Mesenchymal stem cell (in vitro differentiated cells and primary cell): Measurements from ENCODE around the gene NINJ2. TPM values are rescaled to one million over a fixed set of nuclear protein-coding genes. Genes with fewer than 3 reads are reported as not detected.

Experiments
- DNase-seq: peaks from one replicate; pipeline ENCODE4 v3.0.0-alpha.2; 2013
- H2AFZ ChIP-seq: one replicate; pipeline ENCODE4 v1.6.1; 2013; ENCODE audit warnings: low read depth, mild to moderate bottlenecking, control low read depth, inconsistent platforms, low read length, moderate library complexity
- H2AK5ac ChIP-seq: 2 replicates; pipeline ENCODE4 v1.6.1; 2013; ENCODE audit warnings: low read length, moderate library complexity, mild to moderate bottlenecking, inconsistent platforms; ENCODE audit not compliant: severe bottlenecking
- H2BK120ac ChIP-seq: one replicate; pipeline ENCODE4 v1.6.1; 2013; ENCODE audit warnings: low read depth, mild to moderate bottlenecking, inconsistent platforms, low read length, moderate library complexity
- H2BK12ac ChIP-seq, 2 experiments: one replicate each; pipeline ENCODE4 v1.6.1; 2013; ENCODE audit warnings: inconsistent platforms in 2 of 2, low read length in 2 of 2, mild to moderate bottlenecking in 2 of 2, moderate library complexity in 2 of 2, control low read depth in 1 of 2
- H2BK15ac ChIP-seq: one replicate; pipeline ENCODE4 v1.6.1; 2013; ENCODE audit warnings: mild to moderate bottlenecking, low read depth, inconsistent platforms; ENCODE audit not compliant: poor library complexity, severe bottlenecking
- H2BK5ac ChIP-seq: 2 replicates; pipeline ENCODE4 v1.6.1; 2013; ENCODE audit warnings: low read depth, mild to moderate bottlenecking, low read length, control low read depth, inconsistent platforms; ENCODE audit not compliant: poor library complexity, severe bottlenecking
- H3K14ac ChIP-seq, 2 experiments: one replicate each; pipeline ENCODE4 v1.6.1; 2013; ENCODE audit warnings: inconsistent platforms in 2 of 2, low read length in 2 of 2, control low read depth in 1 of 2, mild to moderate bottlenecking in 1 of 2, moderate library complexity in 1 of 2
- H3K18ac ChIP-seq, 2 experiments: one replicate each; pipeline ENCODE4 v1.6.1; 2013; ENCODE audit warnings: inconsistent platforms in 2 of 2, low read length in 2 of 2, control low read depth in 1 of 2, low read depth in 1 of 2, mild to moderate bottlenecking in 1 of 2
- H3K23ac ChIP-seq, 2 experiments: one replicate each; pipeline ENCODE4 v1.6.1; 2013; ENCODE audit warnings: inconsistent platforms in 2 of 2, low read length in 2 of 2, mild to moderate bottlenecking in 2 of 2, moderate library complexity in 2 of 2, control low read depth in 1 of 2
- H3K27ac ChIP-seq: 2 replicates; pipeline ENCODE4 v1.5.1; 2013; ENCODE audit warnings: mild to moderate bottlenecking, moderate library complexity, low read length, control low read depth, inconsistent platforms; ENCODE audit not compliant: poor library complexity, severe bottlenecking
- H3K27me3 ChIP-seq, 2 experiments: 2 replicates each; pipeline versions ENCODE4 v1.6.1 to v1.7.0; 2013; ENCODE audit warnings: low read length in 2 of 2, mild to moderate bottlenecking in 2 of 2, moderate library complexity in 2 of 2, control low read depth in 1 of 2, inconsistent platforms in 1 of 2; ENCODE audit not compliant: control insufficient read depth in 1 of 2, insufficient read depth in 1 of 2
- H3K36me3 ChIP-seq, 2 experiments: 2 replicates each; pipeline versions ENCODE4 v1.6.1 to v1.7.0; 2013; ENCODE audit warnings: low read length in 2 of 2, control low read depth in 1 of 2, inconsistent platforms in 1 of 2, low read depth in 1 of 2, mild to moderate bottlenecking in 1 of 2; ENCODE audit not compliant: insufficient read depth in 2 of 2, control insufficient read depth in 1 of 2
- H3K4ac ChIP-seq, 2 experiments: one replicate each; pipeline ENCODE4 v1.6.1; 2013; ENCODE audit warnings: inconsistent platforms in 2 of 2, low read length in 2 of 2, mild to moderate bottlenecking in 2 of 2, moderate library complexity in 2 of 2, control low read depth in 1 of 2, low read depth in 1 of 2
- H3K4me1 ChIP-seq: 2 replicates; pipeline ENCODE4 v1.6.1; 2013; ENCODE audit warnings: low read depth, low read length, control low read depth; ENCODE audit not compliant: control insufficient read depth, insufficient read depth
- H3K4me2 ChIP-seq: 2 replicates; pipeline ENCODE4 v1.6.1; 2013; ENCODE audit warnings: low read length, mild to moderate bottlenecking, inconsistent platforms; ENCODE audit not compliant: poor library complexity, severe bottlenecking
- H3K4me3 ChIP-seq, 2 experiments: 2 replicates each; pipeline versions ENCODE4 v1.5.1 to v1.7.0; 2013; ENCODE audit warnings: low read length in 2 of 2, mild to moderate bottlenecking in 2 of 2, control low read depth in 1 of 2, low read depth in 1 of 2; ENCODE audit not compliant: insufficient read depth in 1 of 2
- H3K79me1 ChIP-seq: replicated peaks from 2 replicates; pipeline ENCODE4 v1.6.1; 2013; ENCODE audit warnings: mild to moderate bottlenecking, control low read depth, low read length, inconsistent platforms; ENCODE audit not compliant: poor library complexity, severe bottlenecking
- H3K9ac ChIP-seq: 2 replicates; pipeline ENCODE4 v1.7.0; 2013; ENCODE audit warnings: mild to moderate bottlenecking, low read length, moderate library complexity
- H3K9me3 ChIP-seq: 2 replicates; pipeline ENCODE4 v1.7.0; 2013; ENCODE audit warnings: mild to moderate bottlenecking, low read length; ENCODE audit not compliant: control insufficient read depth
- H4K8ac ChIP-seq: one replicate; pipeline ENCODE4 v1.6.1; 2013; ENCODE audit warnings: inconsistent platforms, mild to moderate bottlenecking, low read length, moderate library complexity
- H4K91ac ChIP-seq: one replicate; pipeline ENCODE4 v1.6.1; 2013; ENCODE audit warnings: mild to moderate bottlenecking, low read length, inconsistent platforms
- WGBS: methylation state at CpG from one replicate; pipeline ENCODE4 v1.1.7; 2013; ENCODE audit warnings: mixed read lengths; 5-methylcytosine and 5-hydroxymethylcytosine counted together
- small RNA-seq: library from polyadenylated mRNA; stranded (forward); fragments of <200 nt; extraction: miRNeasy Mini kit (QIAGEN cat#:217004); gene quantifications from one replicate; pipeline ENCODE3, GENCODE V24; 2013; ENCODE audit warnings: low read depth

Gene NINJ2

GRCh38 chr12:517538-517937, 145.7 kb downstream of the NINJ2 start:
- Histone ChIP-seq H4K8ac (no peak overlapping the region), H3K79me1 (no peaks in the 10 kb centered on the region)

More at GRCh38 chr12:517538-517937, 145.7 kb downstream of the NINJ2 start:
- Histone ChIP-seq H2BK120ac (no peak overlapping the region), H3K27ac (no peak overlapping the region), H2BK12ac (no peak overlapping the region), H3K23ac (no peak overlapping the region), H2AFZ (no peak overlapping the region), H3K18ac (no peak overlapping the region), H3K14ac (no peak overlapping the region), H2AK5ac (no peak overlapping the region), H3K27me3 (peaks cover 50 to 64% of the 10 kb centered on the region in 2 experiments), H3K9me3 (no peaks in the 10 kb centered on the region), H3K36me3 (no peaks in the 10 kb centered on the region), H3K9ac (no peak overlapping the region), H4K91ac (no peak overlapping the region), H3K4me3 (no peak overlapping the region), H3K4ac (no peak overlapping the region), H3K4me2 (no peak overlapping the region), H2BK15ac (no peak overlapping the region), H2BK5ac (no peak overlapping the region), H3K4me1 (no peaks in the 10 kb centered on the region)
- WGBS: 83% methylated on average over 2 of the region's 3 CpGs
- DNase-seq: no peak

Small RNA genes lying within 50 kb of the gene (small RNA-seq; reads per million reads assigned to genes)
- not detected for gene RNU7-103P
